ENCODE data around the gene EVPL. TPM values are rescaled to one million over a fixed set of nuclear protein-coding genes. Genes with fewer than 3 reads are reported as not detected.
A peak's percentile ranks its signal among the peaks of the same experiment; 100 is the strongest.

The EVPL gene
- total RNA-seq, 1 donor: 0.43 TPM

DNA sequence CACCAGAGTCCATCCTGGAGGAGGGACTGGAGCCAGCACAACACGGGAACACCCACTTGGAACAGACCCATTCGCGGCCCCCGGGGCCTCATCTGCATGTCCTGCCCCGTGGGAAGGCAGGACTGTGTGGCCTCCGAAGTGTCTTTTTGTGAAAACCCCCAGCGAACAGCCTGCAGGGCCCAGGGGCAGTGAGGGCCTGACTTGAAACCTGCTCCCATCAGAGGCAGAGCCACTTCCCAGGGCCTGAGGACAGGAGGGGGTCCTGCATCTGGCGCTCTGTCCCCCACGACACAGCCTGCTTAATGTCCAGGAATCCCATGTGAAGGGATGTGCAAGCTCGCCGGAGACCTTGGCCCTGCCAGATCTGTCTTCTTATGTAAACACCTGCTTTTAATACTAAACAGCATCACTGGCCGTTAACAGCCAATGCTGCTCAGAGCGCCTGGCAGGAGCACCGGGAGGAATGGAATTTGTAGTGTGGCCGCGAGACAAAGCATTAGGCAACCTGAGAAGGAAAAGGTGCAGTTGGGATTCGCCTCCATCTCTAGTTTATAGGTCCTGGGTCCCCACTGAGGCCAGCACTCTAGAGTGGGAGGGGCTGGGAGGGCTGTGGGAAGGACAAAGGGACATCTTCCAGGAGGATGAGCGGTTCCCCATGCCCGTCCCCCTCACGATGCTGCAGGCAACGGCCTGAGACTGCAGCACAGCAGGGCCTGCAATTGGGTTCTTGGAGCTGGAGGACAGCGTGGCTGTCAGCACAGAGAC, 9.6 kb upstream of the EVPL start:
- peak; percentile 50 for DNase-seq (ENCODE audit: low read depth)
- TF ChIP-seq, protein P1, sequence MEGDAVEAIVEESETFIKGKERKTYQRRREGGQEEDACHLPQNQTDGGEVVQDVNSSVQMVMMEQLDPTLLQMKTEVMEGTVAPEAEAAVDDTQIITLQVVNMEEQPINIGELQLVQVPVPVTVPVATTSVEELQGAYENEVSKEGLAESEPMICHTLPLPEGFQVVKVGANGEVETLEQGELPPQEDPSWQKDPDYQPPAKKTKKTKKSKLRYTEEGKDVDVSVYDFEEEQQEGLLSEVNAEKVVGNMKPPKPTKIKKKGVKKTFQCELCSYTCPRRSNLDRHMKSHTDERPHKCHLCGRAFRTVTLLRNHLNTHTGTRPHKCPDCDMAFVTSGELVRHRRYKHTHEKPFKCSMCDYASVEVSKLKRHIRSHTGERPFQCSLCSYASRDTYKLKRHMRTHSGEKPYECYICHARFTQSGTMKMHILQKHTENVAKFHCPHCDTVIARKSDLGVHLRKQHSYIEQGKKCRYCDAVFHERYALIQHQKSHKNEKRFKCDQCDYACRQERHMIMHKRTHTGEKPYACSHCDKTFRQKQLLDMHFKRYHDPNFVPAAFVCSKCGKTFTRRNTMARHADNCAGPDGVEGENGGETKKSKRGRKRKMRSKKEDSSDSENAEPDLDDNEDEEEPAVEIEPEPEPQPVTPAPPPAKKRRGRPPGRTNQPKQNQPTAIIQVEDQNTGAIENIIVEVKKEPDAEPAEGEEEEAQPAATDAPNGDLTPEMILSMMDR (IDR thresholded peaks at IDR 0.05; ENCODE audit: insufficient read depth, low read depth, low read length): no peak
- no peak overlapping the region for H3K4me3 ChIP-seq (ENCODE audit: low read depth, low read length)

DNA sequence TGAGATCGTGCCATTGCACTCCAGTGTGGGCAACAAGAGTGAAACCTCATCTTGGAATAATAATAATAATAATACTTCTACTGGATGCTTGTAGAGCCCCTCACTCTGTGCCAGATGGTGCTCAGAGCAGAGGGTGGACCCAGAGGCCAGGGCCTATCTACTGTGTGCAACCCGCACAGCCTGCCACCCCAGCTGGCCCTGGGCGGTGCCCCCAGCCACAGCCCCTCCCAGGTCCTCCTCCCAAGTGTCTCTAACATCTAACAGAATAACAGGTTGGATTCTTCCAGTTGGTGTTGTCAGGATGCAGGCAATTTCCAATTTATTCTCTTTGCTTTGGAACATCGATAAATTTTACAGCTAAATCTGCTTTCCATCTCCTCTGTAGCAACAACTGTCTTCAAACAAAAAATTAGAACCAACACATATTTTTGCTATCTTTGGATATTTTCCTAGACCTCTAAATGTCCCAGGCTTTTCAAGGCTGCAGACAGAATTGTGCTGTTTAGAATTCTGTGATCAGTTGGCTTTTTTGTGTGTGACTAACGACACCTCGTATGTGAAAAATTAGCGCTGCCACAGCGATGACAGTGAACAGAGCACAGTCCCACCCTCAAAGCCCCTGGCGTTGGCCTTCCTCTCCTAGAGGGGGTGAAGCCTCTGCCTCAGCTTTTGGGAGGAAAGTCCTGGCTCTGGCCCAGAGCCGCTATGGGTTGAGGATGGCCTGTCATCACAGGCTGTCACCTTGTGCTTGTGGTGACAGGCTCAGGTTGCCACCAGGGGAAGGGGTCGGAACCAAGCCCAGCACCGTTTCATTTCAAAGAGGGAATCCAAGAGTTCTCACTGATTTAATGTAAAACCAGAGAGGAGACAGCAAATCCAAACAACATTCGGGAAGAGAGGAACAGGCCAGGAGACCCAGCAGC, 7.6 kb upstream of the EVPL start:
- TF ChIP-seq, protein P1 (IDR thresholded peaks at IDR 0.05; ENCODE audit: insufficient read depth, low read depth, low read length): no peak

DNA sequence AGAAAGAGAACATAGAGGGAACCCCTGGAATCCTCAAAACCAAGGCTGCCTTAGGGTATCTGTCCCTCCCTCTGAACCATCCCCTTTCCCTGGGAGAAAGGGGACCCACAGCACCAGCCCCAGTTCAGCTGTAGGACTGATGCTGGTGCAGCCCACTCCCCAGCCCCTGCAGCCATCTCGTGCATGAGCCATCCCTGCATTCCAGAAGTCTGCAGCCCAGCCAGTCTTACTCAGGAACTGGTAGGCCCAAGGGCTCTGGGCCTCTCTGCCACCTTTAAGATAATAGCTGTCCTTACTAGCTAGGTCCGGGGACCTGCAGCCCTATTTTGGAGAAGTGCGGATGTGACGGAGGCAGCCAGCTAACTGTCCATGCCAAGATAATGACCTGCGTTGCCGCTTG, 6.0 kb upstream of the EVPL start:
- no peak overlapping the region for H3K4me3 ChIP-seq (ENCODE audit: low read depth, low read length)
- no peak for DNase-seq (ENCODE audit: low read depth)
- TF ChIP-seq, protein P1 (IDR thresholded peaks at IDR 0.05; ENCODE audit: insufficient read depth, low read depth, low read length): no peak

More for the DNA sequence above, 7.6 kb upstream of the EVPL start:
- no peak for DNase-seq (ENCODE audit: low read depth)
- H3K4me3 ChIP-seq (ENCODE audit: low read depth, low read length): no peak overlapping the region

DNA sequence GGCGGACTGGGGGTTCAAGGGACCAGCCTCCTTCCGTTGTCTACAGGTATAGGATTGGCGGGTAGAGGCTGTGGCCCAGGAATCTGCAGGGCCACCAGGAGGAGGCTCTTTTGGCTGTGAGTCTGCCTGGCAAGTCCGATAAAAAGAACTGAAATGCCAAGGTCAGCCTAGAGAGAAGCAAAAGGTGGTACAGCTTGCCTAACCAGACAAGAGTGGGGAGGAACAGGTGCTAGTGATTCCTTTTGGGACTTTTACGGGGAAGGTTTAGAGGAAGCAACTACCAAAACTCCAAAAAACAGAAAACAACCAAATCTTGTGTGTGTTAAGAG, 5.6 kb upstream of the EVPL start:
- no peak overlapping the region for H3K4me3 ChIP-seq (ENCODE audit: low read depth, low read length)
- TF ChIP-seq, protein P1 (IDR thresholded peaks at IDR 0.05; ENCODE audit: insufficient read depth, low read depth, low read length): no peak
- no peak for DNase-seq (ENCODE audit: low read depth)

DNA sequence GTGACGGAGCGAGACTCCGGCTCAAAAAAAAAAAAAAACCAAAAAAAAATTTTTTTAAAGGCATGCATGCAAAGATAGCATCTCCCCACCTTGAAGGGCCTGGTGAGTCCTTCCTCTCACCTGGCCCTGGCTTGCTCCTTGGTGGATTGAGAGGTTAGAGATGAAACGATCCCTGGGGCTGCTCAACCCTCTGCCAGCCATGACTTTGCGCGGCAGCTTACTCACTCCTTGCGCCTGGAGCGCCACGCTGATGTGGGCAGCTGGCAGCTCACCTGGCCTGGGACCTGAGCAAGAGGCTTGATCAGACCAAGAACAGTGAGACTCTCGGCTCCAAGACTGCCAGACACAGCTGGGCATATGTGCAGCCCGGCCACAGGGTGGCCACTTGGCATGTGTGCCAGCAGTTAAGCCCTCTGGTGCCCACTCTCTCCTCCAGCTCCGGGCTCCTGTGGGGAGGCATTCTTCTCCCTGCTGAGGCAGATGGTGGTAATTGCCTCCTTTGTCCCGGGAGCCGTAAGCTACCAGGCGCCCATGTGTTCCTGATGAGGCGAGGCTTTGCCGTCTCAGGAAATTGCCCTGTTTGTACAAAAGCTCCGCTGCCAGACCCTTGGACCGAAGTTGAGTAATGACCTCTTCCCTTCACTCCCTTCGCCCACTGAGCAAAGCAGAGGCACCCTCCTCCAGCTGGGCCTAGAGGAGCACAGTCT, 5.1 kb upstream of the EVPL start:
- no peak overlapping the region for H3K4me3 ChIP-seq (ENCODE audit: low read depth, low read length)
- TF ChIP-seq, protein P1 (IDR thresholded peaks at IDR 0.05; ENCODE audit: insufficient read depth, low read depth, low read length): no peak
- DNase-seq (ENCODE audit: low read depth): no peak

DNA sequence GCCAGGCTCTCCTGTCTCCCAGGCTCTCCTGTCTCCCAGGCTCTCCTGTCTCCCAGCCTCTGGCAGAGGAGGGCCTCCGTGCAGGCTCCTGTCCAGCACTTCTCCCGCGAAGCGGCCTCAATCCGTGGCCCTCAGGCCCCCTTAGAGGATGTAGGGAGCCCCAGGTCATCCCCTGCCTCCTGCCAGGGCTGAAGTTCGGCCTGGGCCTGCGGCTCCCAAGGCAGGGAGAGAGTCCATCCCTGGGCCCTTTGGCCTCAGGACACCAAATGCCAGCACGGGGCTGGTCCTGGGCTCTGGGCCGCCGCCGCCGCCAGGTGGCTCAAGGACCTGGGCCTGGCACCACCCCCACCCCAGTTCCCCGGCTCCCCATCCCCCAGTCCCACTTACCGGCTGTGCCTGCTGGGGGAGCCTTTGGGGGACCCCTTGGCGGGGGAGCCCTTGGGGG, 370 bp downstream of the EVPL start:
- H3K4me3 ChIP-seq (ENCODE audit: low read depth, low read length): no peak overlapping the region
- TF ChIP-seq, protein P1 (IDR thresholded peaks at IDR 0.05; ENCODE audit: insufficient read depth, low read depth, low read length): no peak
- no peak for DNase-seq (ENCODE audit: low read depth)

Data from fibroblast of villous mesenchyme (primary cell).